ENCODE measurements around the gene TMTC2.

TMTC2 gene

GRCh38 chr12:82873309-82873708, 186.6 kb downstream of the TMTC2 start:
- Mint-ChIP-seq H3K27ac (no peak overlapping the region), H3K4me1 (peaks cover 8% of the 10 kb centered on the region), H3K4me3 (no peak overlapping the region), H3K36me3 (no peaks in the 10 kb centered on the region), H3K9me3 (no peaks in the 10 kb centered on the region), H3K27me3 (no peaks in the 10 kb centered on the region)
- CTCF ChIA-PET, result no interaction called here
- no peak for DNase-seq

GRCh38 chr12:82873951-82874350, 187.2 kb downstream of the TMTC2 start:
- DNase-seq, result no peak
- Mint-ChIP-seq H3K9me3 (no peaks in the 10 kb centered on the region), H3K4me3 (no peak overlapping the region), H3K4me1 (peaks cover 8% of the 10 kb centered on the region), H3K36me3 (no peaks in the 10 kb centered on the region), H3K27me3 (no peaks in the 10 kb centered on the region), H3K27ac (no peak overlapping the region)
- CTCF ChIA-PET, result no interaction called here

GRCh38 chr12:82874945-82875344, 188.2 kb downstream of the TMTC2 start:
- no peaks in the 10 kb centered on the region for H3K9me3 Mint-ChIP-seq
- H3K4me1 Mint-ChIP-seq, result peaks cover 8% of the 10 kb centered on the region
- CTCF ChIA-PET, result no interaction called here
- DNase-seq, result no peak
- no peak overlapping the region for H3K27ac Mint-ChIP-seq
- no peak overlapping the region for H3K4me3 Mint-ChIP-seq
- H3K27me3 Mint-ChIP-seq, result no peaks in the 10 kb centered on the region
- no peaks in the 10 kb centered on the region for H3K36me3 Mint-ChIP-seq

GRCh38 chr12:82876075-82876474, 189.4 kb downstream of the TMTC2 start:
- Mint-ChIP-seq H3K9me3 (no peaks in the 10 kb centered on the region), H3K27ac (no peak overlapping the region), H3K27me3 (no peaks in the 10 kb centered on the region), H3K4me1 (peaks cover 8% of the 10 kb centered on the region), H3K36me3 (no peaks in the 10 kb centered on the region), H3K4me3 (no peak overlapping the region)
- DNase-seq, result no peak
- CTCF ChIA-PET, result no interaction called here

GRCh38 chr12:82877963-82878362, 191.3 kb downstream of the TMTC2 start:
- no peaks in the 10 kb centered on the region for H3K27me3 Mint-ChIP-seq
- CTCF ChIA-PET, result no interaction called here
- no peak for DNase-seq
- H3K4me3 Mint-ChIP-seq, result no peak overlapping the region
- H3K9me3 Mint-ChIP-seq, result no peaks in the 10 kb centered on the region
- no peak overlapping the region for H3K27ac Mint-ChIP-seq
- peaks cover 8% of the 10 kb centered on the region for H3K4me1 Mint-ChIP-seq
- H3K36me3 Mint-ChIP-seq, result no peaks in the 10 kb centered on the region

- no peaks in the 10 kb centered on the region for H3K9me3 Mint-ChIP-seq
- no peak for DNase-seq
- peaks cover 3% of the 10 kb centered on the region for H3K4me1 Mint-ChIP-seq
- H3K4me3 Mint-ChIP-seq, result no peak overlapping the region
- H3K27me3 Mint-ChIP-seq, result no peaks in the 10 kb centered on the region
- no peaks in the 10 kb centered on the region for H3K36me3 Mint-ChIP-seq
- H3K27ac Mint-ChIP-seq, result no peak overlapping the region
- CTCF ChIA-PET, result interaction anchor here (0.6 kb wide), 1 partner anchor 259 kb away, joined by 3 read pairs; no protein-coding TSS in a partner anchor
Measured at GRCh38 chr12:82880442-82880901, 193.8 kb downstream of the TMTC2 start.

- Mint-ChIP-seq H3K4me3 (no peak overlapping the region), H3K27ac (no peak overlapping the region), H3K9me3 (no peaks in the 10 kb centered on the region), H3K36me3 (no peaks in the 10 kb centered on the region), H3K27me3 (no peaks in the 10 kb centered on the region), H3K4me1 (no peaks in the 10 kb centered on the region)
- DNase-seq, result no peak
- CTCF ChIA-PET, result interaction anchor here (0.6 kb wide), 1 partner anchor 22 kb away, joined by 4 read pairs; no protein-coding TSS in a partner anchor
Measured at GRCh38 chr12:82883394-82884355, 197.0 kb downstream of the TMTC2 start.

GRCh38 chr12:82886671-82887340, 200.1 kb downstream of the TMTC2 start:
- Mint-ChIP-seq H3K4me1 (no peaks in the 10 kb centered on the region), H3K4me3 (no peak overlapping the region), H3K36me3 (no peaks in the 10 kb centered on the region), H3K27me3 (no peaks in the 10 kb centered on the region), H3K27ac (no peak overlapping the region), H3K9me3 (no peaks in the 10 kb centered on the region)
- CTCF ChIA-PET, result no interaction called here
- DNase-seq, result no peak

- Mint-ChIP-seq H3K27ac (no peak overlapping the region), H3K36me3 (no peaks in the 10 kb centered on the region), H3K27me3 (no peaks in the 10 kb centered on the region), H3K9me3 (no peaks in the 10 kb centered on the region), H3K4me1 (no peaks in the 10 kb centered on the region), H3K4me3 (no peak overlapping the region)
- no peak for DNase-seq
- CTCF ChIA-PET, result no interaction called here
Measured at GRCh38 chr12:82893896-82894295, 207.2 kb downstream of the TMTC2 start.

GRCh38 chr12:82896277-82896676, 209.6 kb downstream of the TMTC2 start:
- no peak overlapping the region for H3K27ac Mint-ChIP-seq
- H3K9me3 Mint-ChIP-seq, result no peaks in the 10 kb centered on the region
- H3K4me1 Mint-ChIP-seq, result no peaks in the 10 kb centered on the region
- H3K36me3 Mint-ChIP-seq, result no peaks in the 10 kb centered on the region
- no peak overlapping the region for H3K4me3 Mint-ChIP-seq
- no peaks in the 10 kb centered on the region for H3K27me3 Mint-ChIP-seq
- CTCF ChIA-PET, result interaction anchor here (0.5 kb wide), 1 partner anchor 374 kb away, joined by 3 read pairs; no protein-coding TSS in a partner anchor
- DNase-seq, result no peak

GRCh38 chr12:82896979-82897378, 210.3 kb downstream of the TMTC2 start:
- H3K36me3 Mint-ChIP-seq, result no peaks in the 10 kb centered on the region
- no peak overlapping the region for H3K27ac Mint-ChIP-seq
- H3K4me3 Mint-ChIP-seq, result no peak overlapping the region
- H3K4me1 Mint-ChIP-seq, result no peaks in the 10 kb centered on the region
- DNase-seq, result no peak
- no peaks in the 10 kb centered on the region for H3K27me3 Mint-ChIP-seq
- no peaks in the 10 kb centered on the region for H3K9me3 Mint-ChIP-seq
- CTCF ChIA-PET, result no interaction called here

- Mint-ChIP-seq H3K9me3 (no peaks in the 10 kb centered on the region), H3K27ac (no peak overlapping the region), H3K27me3 (no peaks in the 10 kb centered on the region)
Measured at GRCh38 chr12:82898441-82898840, 211.7 kb downstream of the TMTC2 start.

GRCh38 chr12:82904219-82904790, 217.6 kb downstream of the TMTC2 start:
- Mint-ChIP-seq H3K36me3 (no peaks in the 10 kb centered on the region), H3K9me3 (no peaks in the 10 kb centered on the region), H3K27me3 (no peaks in the 10 kb centered on the region), H3K4me3 (no peak overlapping the region), H3K4me1 (no peaks in the 10 kb centered on the region), H3K27ac (no peak overlapping the region)
- no peak for DNase-seq
- CTCF ChIA-PET, result no interaction called here

More at GRCh38 chr12:82898441-82898840, 211.7 kb downstream of the TMTC2 start:
- CTCF ChIA-PET, result no interaction called here
- Mint-ChIP-seq H3K4me3 (no peak overlapping the region), H3K4me1 (no peaks in the 10 kb centered on the region), H3K36me3 (no peaks in the 10 kb centered on the region)
- DNase-seq, result no peak

GRCh38 chr12:82910246-82910893, 223.7 kb downstream of the TMTC2 start:
- no peak overlapping the region for H3K27ac Mint-ChIP-seq
- no peaks in the 10 kb centered on the region for H3K9me3 Mint-ChIP-seq
- CTCF ChIA-PET, result no interaction called here
- H3K27me3 Mint-ChIP-seq, result no peaks in the 10 kb centered on the region
- H3K36me3 Mint-ChIP-seq, result no peaks in the 10 kb centered on the region
- no peak for DNase-seq
- H3K4me3 Mint-ChIP-seq, result no peak overlapping the region
- H3K4me1 Mint-ChIP-seq, result no peaks in the 10 kb centered on the region
